ENCODE data around the gene NAA50. TPM values are rescaled to one million over a fixed set of nuclear protein-coding genes. Genes with fewer than 3 reads are reported as not detected.
A peak's percentile ranks its signal among the peaks of the same experiment; 100 is the strongest.

NAA50 gene
- total RNA-seq (10 to 100 TPM; 58.2 to 82.7 TPM), polyA plus RNA-seq (10 to 100 TPM; 27.8 to 64.6 TPM)
- long read RNA-seq, donor 1, full-length matches to known transcripts = 21 of 26 reads
- long read RNA-seq, donor 1, partial matches to known transcripts = 5 of 26 reads
- long read RNA-seq, donor 1, other reads (novel, unspliced or antisense) = 0 of 26 reads
- long read RNA-seq, donor 2, full-length matches to known transcripts = 10 of 10 reads
- long read RNA-seq, donor 2, partial matches to known transcripts = 0 of 10 reads
- long read RNA-seq, donor 2, other reads (novel, unspliced or antisense) = 0 of 10 reads
- long read RNA-seq, donor 3, full-length matches to known transcripts = 8 of 8 reads
- long read RNA-seq, donor 3, partial matches to known transcripts = 0 of 8 reads
- long read RNA-seq, donor 3, other reads (novel, unspliced or antisense) = 0 of 8 reads
- long read RNA-seq, donor 4, full-length matches to known transcripts = 11 of 18 reads
- long read RNA-seq, donor 4, partial matches to known transcripts = 7 of 18 reads
- long read RNA-seq, donor 4, other reads (novel, unspliced or antisense) = 0 of 18 reads
- long read RNA-seq, donor 5, full-length matches to known transcripts = 24 of 24 reads
- long read RNA-seq, donor 5, partial matches to known transcripts = 0 of 24 reads
- long read RNA-seq, donor 5, other reads (novel, unspliced or antisense) = 0 of 24 reads

DNA sequence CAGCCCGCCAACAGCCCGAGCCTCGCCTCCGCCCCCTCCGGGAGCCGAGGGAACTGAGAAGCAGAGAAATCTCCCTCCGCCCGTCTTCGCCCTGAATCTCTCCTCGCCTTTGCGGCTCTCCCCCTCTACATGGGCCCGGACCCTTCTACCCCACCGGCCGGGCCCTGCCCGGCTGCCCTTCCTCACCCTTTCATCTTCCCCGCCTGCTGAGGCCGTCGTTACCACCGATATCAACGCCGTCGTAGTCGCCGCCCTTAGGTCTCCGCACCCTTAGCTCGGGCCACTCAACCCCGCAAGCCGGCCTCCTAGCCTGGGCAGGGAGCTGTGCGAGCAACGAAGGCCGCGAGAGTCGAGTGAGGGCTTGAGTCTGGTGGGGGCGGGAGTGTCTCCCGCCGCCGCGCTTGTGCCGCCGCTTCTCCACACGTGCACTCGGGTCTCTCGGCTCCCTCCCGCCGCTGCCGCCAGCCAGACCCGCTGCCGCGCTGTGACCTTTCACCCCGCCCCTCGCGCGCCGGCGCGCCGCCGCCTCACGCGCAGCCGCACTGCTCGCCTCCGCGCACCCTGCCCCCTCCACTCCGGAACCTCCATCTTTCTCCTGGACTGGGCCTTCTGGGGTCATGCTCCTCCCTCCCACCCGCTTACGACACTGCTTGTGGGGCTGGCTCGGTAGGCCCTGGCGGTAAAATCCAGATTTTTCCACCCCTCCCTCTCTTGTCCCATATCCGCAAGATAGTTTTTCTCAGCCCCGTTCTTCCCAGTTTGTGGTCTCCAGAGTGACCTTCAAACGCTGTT is at the start of gene NAA50:
Gene NAA50, minus strand, starts transcription at position 494 of the 792 bp plus-strand sequence. Its CDS starts 300 bp downstream, at position 194.
- peak within 1 kb of the TSS; percentile 88 to 99 for H3K9ac ChIP-seq (ENCODE audit: insufficient read depth in 1 of 2, low read length in 2 of 2)
- TF ChIP-seq CTCF (IDR thresholded peaks at IDR 0.05; ENCODE audit: control extremely low read depth, extremely low read depth) = no peak
- H3K4me1 ChIP-seq (ENCODE audit: control insufficient read depth in 5 of 5, insufficient read depth in 5 of 5, low read length in 5 of 5) = peaks cover 0 to 28% (median 4%) of the 10 kb centered on the region in 5 donors
- ATAC-seq (ENCODE audit: insufficient read depth, low FRiP score) = peak; percentile 92
- H3K36me3 ChIP-seq (ENCODE audit: control insufficient read depth in 4 of 4, insufficient read depth in 4 of 4, low read length in 4 of 4) = peaks cover 0 to 3% (median 0%) of the 10 kb centered on the region in 4 donors
- 0% methylated on average over 52 to 72 of the region's 72 CpGs for WGBS, 2 donors
- H3K27me3 ChIP-seq (ENCODE audit: control insufficient read depth in 3 of 3, insufficient read depth in 3 of 3, low read length in 2 of 3) = no peaks in the 10 kb centered on the region
- H3K4me3 ChIP-seq = peak within 1 kb of the TSS; percentile 93
- peak; percentile 97 to 99 (median 98) for DNase-seq
- no peaks in the 10 kb centered on the region for H3K9me3 ChIP-seq (ENCODE audit: control insufficient read depth in 4 of 4, insufficient read depth in 3 of 4, low read length in 3 of 4)
- peak within 1 kb of the TSS; percentile 98 to 99 for H3K27ac ChIP-seq (ENCODE audit: low read depth in 1 of 2, low read length in 1 of 2)

GRCh38 chr3:113795693-113796092 is 49.6 kb upstream of the NAA50 start:
- 89 to 90% methylated on average over 4 of the region's 4 CpGs for WGBS, 2 donors
- H3K27me3 ChIP-seq (ENCODE audit: control insufficient read depth in 3 of 3, insufficient read depth in 3 of 3, low read length in 2 of 3) = no peaks in the 10 kb centered on the region

GRCh38 chr3:113794526-113794925 is 48.5 kb upstream of the NAA50 start:
- 61 to 85% methylated on average over 4 of the region's 4 CpGs for WGBS, 2 donors
- ATAC-seq (ENCODE audit: insufficient read depth, low FRiP score) (no peak), DNase-seq (no peak)
- no peak overlapping the region for H3K4me3 ChIP-seq
- H3K9me3 ChIP-seq (ENCODE audit: control insufficient read depth in 4 of 4, insufficient read depth in 3 of 4, low read length in 3 of 4) = no peaks in the 10 kb centered on the region
- peaks cover 9 to 28% (median 12%) of the 10 kb centered on the region in 4 donors for H3K36me3 ChIP-seq (ENCODE audit: control insufficient read depth in 4 of 4, insufficient read depth in 4 of 4, low read length in 4 of 4)
- TF ChIP-seq CTCF (IDR thresholded peaks at IDR 0.05; ENCODE audit: control extremely low read depth, extremely low read depth) = no peak
- H3K27ac ChIP-seq (ENCODE audit: low read depth in 1 of 2, low read length in 1 of 2) = no peak overlapping the region
- H3K9ac ChIP-seq (ENCODE audit: insufficient read depth in 1 of 2, low read length in 2 of 2) = no peak overlapping the region
- H3K4me1 ChIP-seq (ENCODE audit: control insufficient read depth in 5 of 5, insufficient read depth in 5 of 5, low read length in 5 of 5) = no peaks in the 10 kb centered on the region
- no peaks in the 10 kb centered on the region for H3K27me3 ChIP-seq (ENCODE audit: control insufficient read depth in 3 of 3, insufficient read depth in 3 of 3, low read length in 2 of 3)

More at GRCh38 chr3:113795693-113796092, 49.6 kb upstream of the NAA50 start:
- Histone ChIP-seq H3K9me3 (ENCODE audit: control insufficient read depth in 4 of 4, insufficient read depth in 3 of 4, low read length in 3 of 4) (no peaks in the 10 kb centered on the region), H3K36me3 (ENCODE audit: control insufficient read depth in 4 of 4, insufficient read depth in 4 of 4, low read length in 4 of 4) (peaks cover 10 to 29% (median 14%) of the 10 kb centered on the region in 4 donors), H3K9ac (ENCODE audit: insufficient read depth in 1 of 2, low read length in 2 of 2) (no peak overlapping the region), H3K4me3 (no peak overlapping the region), H3K27ac (ENCODE audit: low read depth in 1 of 2, low read length in 1 of 2) (no peak overlapping the region), H3K4me1 (ENCODE audit: control insufficient read depth in 5 of 5, insufficient read depth in 5 of 5, low read length in 5 of 5) (no peaks in the 10 kb centered on the region)
- ATAC-seq (ENCODE audit: insufficient read depth, low FRiP score) (no peak), DNase-seq (no peak)
- no peak for TF ChIP-seq CTCF (IDR thresholded peaks at IDR 0.05; ENCODE audit: control extremely low read depth, extremely low read depth)

Data from lung (tissue), 16 donors.